SK-N-SH (cell line): ENCODE results near the gene MED27.

Source experiments
- EP300 ChIP-seq, 2 experiments: IDR thresholded peaks; 2 replicates each; pipeline versions ENCODE4 v1.4.0 to v1.6.1; 2012; ENCODE audit warnings: borderline replicate concordance in 1 of 2, low read depth in 1 of 2, low read length in 1 of 2
- RXRA ChIP-seq: IDR thresholded peaks from 2 replicates; pipeline ENCODE4 v1.4.0; 2012; ENCODE audit warnings: low read depth, mild to moderate bottlenecking, borderline replicate concordance
- TAF1 ChIP-seq: IDR thresholded peaks from 2 replicates; pipeline ENCODE4 v1.6.1; 2012; ENCODE audit warnings: low read depth, mild to moderate bottlenecking, low read length, moderate library complexity, borderline replicate concordance
- TF ChIP-seq, protein P1 (sequence below): fragments of 200-600 bp; sonication (generic); IDR thresholded peaks from 2 replicates; pipeline ENCODE4 v1.6.1; 2017; ENCODE audit warnings: antibody characterized with exemption, mild to moderate bottlenecking, moderate library complexity
- TF ChIP-seq, protein P2 (sequence below): IDR thresholded peaks from 2 replicates; pipeline ENCODE4 v1.6.1; 2012; ENCODE audit warnings: mild to moderate bottlenecking, low read depth, low read length, moderate library complexity

DNA sequence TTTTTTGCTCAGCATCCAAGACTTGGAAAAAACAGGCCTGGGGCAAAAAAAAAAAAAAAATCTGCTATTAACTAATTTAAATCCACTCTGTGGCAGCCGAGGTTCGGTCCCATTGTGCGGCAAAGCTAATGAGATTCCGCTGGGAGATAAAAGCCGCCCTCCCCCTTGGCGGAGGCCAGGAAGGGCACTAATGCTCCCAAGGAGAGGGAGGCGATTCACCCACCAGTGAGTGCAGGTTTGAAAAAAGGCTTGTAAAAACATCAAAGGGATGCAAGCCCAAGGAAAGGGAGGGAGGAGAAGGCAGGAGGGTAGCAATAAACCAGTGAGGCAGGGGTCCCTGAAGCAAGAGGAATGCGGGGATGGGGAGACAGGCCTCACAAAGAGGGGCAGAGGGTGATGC is 210.3 kb downstream of the MED27 start:
- TF ChIP-seq, protein P1, sequence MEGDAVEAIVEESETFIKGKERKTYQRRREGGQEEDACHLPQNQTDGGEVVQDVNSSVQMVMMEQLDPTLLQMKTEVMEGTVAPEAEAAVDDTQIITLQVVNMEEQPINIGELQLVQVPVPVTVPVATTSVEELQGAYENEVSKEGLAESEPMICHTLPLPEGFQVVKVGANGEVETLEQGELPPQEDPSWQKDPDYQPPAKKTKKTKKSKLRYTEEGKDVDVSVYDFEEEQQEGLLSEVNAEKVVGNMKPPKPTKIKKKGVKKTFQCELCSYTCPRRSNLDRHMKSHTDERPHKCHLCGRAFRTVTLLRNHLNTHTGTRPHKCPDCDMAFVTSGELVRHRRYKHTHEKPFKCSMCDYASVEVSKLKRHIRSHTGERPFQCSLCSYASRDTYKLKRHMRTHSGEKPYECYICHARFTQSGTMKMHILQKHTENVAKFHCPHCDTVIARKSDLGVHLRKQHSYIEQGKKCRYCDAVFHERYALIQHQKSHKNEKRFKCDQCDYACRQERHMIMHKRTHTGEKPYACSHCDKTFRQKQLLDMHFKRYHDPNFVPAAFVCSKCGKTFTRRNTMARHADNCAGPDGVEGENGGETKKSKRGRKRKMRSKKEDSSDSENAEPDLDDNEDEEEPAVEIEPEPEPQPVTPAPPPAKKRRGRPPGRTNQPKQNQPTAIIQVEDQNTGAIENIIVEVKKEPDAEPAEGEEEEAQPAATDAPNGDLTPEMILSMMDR, result no peak
- TF ChIP-seq, protein P2, sequence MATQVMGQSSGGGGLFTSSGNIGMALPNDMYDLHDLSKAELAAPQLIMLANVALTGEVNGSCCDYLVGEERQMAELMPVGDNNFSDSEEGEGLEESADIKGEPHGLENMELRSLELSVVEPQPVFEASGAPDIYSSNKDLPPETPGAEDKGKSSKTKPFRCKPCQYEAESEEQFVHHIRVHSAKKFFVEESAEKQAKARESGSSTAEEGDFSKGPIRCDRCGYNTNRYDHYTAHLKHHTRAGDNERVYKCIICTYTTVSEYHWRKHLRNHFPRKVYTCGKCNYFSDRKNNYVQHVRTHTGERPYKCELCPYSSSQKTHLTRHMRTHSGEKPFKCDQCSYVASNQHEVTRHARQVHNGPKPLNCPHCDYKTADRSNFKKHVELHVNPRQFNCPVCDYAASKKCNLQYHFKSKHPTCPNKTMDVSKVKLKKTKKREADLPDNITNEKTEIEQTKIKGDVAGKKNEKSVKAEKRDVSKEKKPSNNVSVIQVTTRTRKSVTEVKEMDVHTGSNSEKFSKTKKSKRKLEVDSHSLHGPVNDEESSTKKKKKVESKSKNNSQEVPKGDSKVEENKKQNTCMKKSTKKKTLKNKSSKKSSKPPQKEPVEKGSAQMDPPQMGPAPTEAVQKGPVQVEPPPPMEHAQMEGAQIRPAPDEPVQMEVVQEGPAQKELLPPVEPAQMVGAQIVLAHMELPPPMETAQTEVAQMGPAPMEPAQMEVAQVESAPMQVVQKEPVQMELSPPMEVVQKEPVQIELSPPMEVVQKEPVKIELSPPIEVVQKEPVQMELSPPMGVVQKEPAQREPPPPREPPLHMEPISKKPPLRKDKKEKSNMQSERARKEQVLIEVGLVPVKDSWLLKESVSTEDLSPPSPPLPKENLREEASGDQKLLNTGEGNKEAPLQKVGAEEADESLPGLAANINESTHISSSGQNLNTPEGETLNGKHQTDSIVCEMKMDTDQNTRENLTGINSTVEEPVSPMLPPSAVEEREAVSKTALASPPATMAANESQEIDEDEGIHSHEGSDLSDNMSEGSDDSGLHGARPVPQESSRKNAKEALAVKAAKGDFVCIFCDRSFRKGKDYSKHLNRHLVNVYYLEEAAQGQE, result no peak
- TF ChIP-seq TAF1 (no peak), EP300 (IDR thresholded peaks at IDR 0.05; ENCODE audit: borderline replicate concordance in 1 of 2, low read depth in 1 of 2, low read length in 1 of 2) (no peak; a peak in 1 of 4 replicates), RXRA (no peak)
